NCI-H524 (cell line): ENCODE measurements around the gene XRCC5.
"Not testable (repeated sequence)": the region's sequence is repeated elsewhere in the genome, so short reads cannot be mapped to it uniquely, and the experiment has no call there.

Experiments
- DNase-seq, 2 experiments: peaks; one replicate each; lab custom pipeline; 2025; lab: John Stamatoyannopoulos, UW

XRCC5 gene

GRCh38 chr2:216108967-216109921 is at the start of gene XRCC5:
TSS of gene XRCC5 (plus strand) at chr2:216109348. CDS start at chr2:216109437, 89 bp downstream.
- DNase-seq = peak; percentile 88 to 96

GRCh38 chr2:216064014-216064630 is 45.0 kb upstream of the XRCC5 start:
- DNase-seq = peak in 1 of 2 experiments; percentile 19

GRCh38 chr2:216064665-216065064 is 44.5 kb upstream of the XRCC5 start:
- no peak for DNase-seq

- DNase-seq = no peak
These were observed 42.9 kb upstream of the XRCC5 start for GRCh38 chr2:216066230-216066629.

- DNase-seq = no peak
These were observed 40.1 kb upstream of the XRCC5 start for GRCh38 chr2:216069028-216069427.

- DNase-seq = no peak
These were observed 39.0 kb upstream of the XRCC5 start for GRCh38 chr2:216070195-216070594.

GRCh38 chr2:216071111-216071851 is 37.9 kb upstream of the XRCC5 start:
- no peak for DNase-seq

GRCh38 chr2:216072473-216072872 is 36.7 kb upstream of the XRCC5 start:
- DNase-seq = no peak

GRCh38 chr2:216073773-216074172 is 35.4 kb upstream of the XRCC5 start:
- DNase-seq = no peak

- DNase-seq = no peak
These were observed 34.8 kb upstream of the XRCC5 start for GRCh38 chr2:216074380-216074779.

- DNase-seq = no peak
These were observed 34.4 kb upstream of the XRCC5 start for GRCh38 chr2:216074794-216075193.

GRCh38 chr2:216075510-216076485 is 33.4 kb upstream of the XRCC5 start:
- DNase-seq = no peak

- no peak for DNase-seq
These were observed 30.4 kb upstream of the XRCC5 start for GRCh38 chr2:216078776-216079175.

GRCh38 chr2:216080048-216080447 is 29.1 kb upstream of the XRCC5 start:
- DNase-seq = not testable (repeated sequence)

- no peak for DNase-seq
These were observed 28.1 kb upstream of the XRCC5 start for GRCh38 chr2:216081012-216081411.

GRCh38 chr2:216081487-216082116 is 27.5 kb upstream of the XRCC5 start, which contains the start of the genes PECR and TMEM169:
TSS of gene PECR (minus strand) at chr2:216081809. CDS start at chr2:216081741, 68 bp downstream.
TSS of gene TMEM169 (plus strand) at chr2:216081919. CDS start at chr2:216095964, 14,045 bp downstream.
- peak; percentile 68 to 72 for DNase-seq

GRCh38 chr2:216082117-216082711 is 26.9 kb upstream of the XRCC5 start:
- peak in 1 of 2 experiments; percentile 37 for DNase-seq

- peak in 1 of 2 experiments; percentile 30 for DNase-seq
These were observed 26.3 kb upstream of the XRCC5 start for GRCh38 chr2:216082805-216083204.

- DNase-seq = peak; percentile 77 to 91
These were observed 25.5 kb upstream of the XRCC5 start for GRCh38 chr2:216083464-216084281.
